SU-DHL-6 (cell line): ENCODE results near the gene TRAPPC8.

Source experiments
- CTCF ChIP-seq: fragments of 200-600 bp; sonication (generic); IDR thresholded peaks from one replicate; pipeline ENCODE4 v1.5.1; 2017; ENCODE audit warnings: antibody characterized with exemption, mild to moderate bottlenecking, low read length, moderate library complexity; ENCODE audit not compliant: insufficient read depth, poor library complexity, severe bottlenecking
- EZH2phosphoT487 ChIP-seq: fragments of 200-600 bp; sonication (generic), shearing (Covaris generic); conservative IDR thresholded peaks from 2 replicates; pipeline ENCODE4 v1.6.1; 2018; ENCODE audit warnings: mild to moderate bottlenecking, antibody characterized with exemption, low read length, moderate library complexity, mixed read lengths

GRCh38 chr18:31850844-31851243, 92.1 kb downstream of the TRAPPC8 start:
- TF ChIP-seq CTCF (no peak), EZH2phosphoT487 (no peak)
